ENCODE measurements around the gene GRIP1. TPM values are rescaled to one million over a fixed set of nuclear protein-coding genes. Genes with fewer than 3 reads are reported as not detected.

Gene GRIP1
- total RNA-seq, 2 experiments from 2014 or later: 0.53 to 2.4 TPM

DNA sequence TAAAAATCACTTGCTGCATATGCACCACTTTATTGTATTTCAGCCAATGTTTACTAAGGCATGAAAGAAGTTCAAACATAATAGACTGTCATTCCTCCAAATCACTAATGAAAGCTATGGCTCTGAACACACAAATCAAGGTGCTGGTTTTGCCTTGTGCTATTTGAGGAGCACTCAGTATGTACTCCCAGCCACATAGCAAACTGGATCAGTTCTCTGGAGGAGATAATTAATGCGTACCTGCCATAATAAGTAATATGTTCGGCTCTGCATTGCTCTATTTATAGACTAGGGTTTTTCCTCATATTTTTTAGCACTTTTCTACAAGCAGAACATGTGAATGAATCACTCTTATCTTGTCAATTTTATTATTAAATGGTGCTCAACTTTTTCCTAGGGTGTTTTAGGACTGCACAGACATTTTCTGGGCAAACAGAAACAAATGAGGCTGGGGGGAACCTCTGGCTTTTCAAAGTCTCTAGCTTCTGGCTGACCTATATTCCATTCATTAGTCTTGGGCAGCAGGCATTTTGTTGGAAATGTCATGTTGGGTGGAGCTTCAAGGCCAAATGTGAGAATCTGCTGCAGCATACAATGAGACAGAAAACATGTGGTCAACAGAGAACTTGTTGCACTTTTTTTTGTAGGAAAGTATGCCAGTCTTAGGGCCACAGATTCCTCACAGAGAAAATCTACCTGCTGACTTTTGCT, 88.4 kb downstream of the GRIP1 start:
- DNase-seq (no peak), ATAC-seq (no peak)
- H3K27ac Mint-ChIP-seq: no peak overlapping the region
- intact Hi-C loops (cut with DNase I, micrococcal nuclease): no loop called here
- no peaks in the 10 kb centered on the region for H3K36me3 Mint-ChIP-seq (ENCODE audit: low read depth)
- ChIA-PET POLR2A (no interaction called here), CTCF (no interaction called here)
- H3K4me1 Mint-ChIP-seq: no peaks in the 10 kb centered on the region
- H3K4me3 Mint-ChIP-seq: no peak overlapping the region
- H3K9me3 Mint-ChIP-seq (ENCODE audit: low read depth): no peaks in the 10 kb centered on the region
- H3K27me3 Mint-ChIP-seq: no peaks in the 10 kb centered on the region

DNA sequence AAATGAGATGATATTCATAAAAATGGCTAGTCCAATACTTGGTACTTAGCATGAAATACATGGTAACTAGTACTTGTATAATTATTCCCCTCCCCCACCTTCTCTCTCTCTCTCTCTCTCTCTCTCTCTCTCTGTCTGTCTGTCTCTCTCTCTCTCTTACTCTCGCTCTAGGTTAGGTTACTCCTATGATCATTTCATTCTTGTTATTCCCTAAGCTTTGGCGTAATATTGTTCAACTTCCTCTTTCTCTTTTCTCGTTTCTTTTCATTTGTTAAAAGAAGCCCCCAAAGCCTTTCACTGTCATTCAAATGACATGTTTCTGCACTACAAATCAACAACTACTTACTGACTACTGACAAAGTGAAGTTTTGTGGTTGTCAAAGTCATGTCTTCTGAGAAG, 89.8 kb downstream of the GRIP1 start:
- Mint-ChIP-seq H3K36me3 (ENCODE audit: low read depth) (no peaks in the 10 kb centered on the region), H3K27ac (no peak overlapping the region), H3K27me3 (no peaks in the 10 kb centered on the region), H3K9me3 (ENCODE audit: low read depth) (no peaks in the 10 kb centered on the region), H3K4me3 (no peak overlapping the region), H3K4me1 (no peaks in the 10 kb centered on the region)
- DNase-seq: no peak
- intact Hi-C loops (cut with DNase I, micrococcal nuclease): no loop called here
- no peak for ATAC-seq
- ChIA-PET CTCF (no interaction called here), POLR2A (no interaction called here)

DNA sequence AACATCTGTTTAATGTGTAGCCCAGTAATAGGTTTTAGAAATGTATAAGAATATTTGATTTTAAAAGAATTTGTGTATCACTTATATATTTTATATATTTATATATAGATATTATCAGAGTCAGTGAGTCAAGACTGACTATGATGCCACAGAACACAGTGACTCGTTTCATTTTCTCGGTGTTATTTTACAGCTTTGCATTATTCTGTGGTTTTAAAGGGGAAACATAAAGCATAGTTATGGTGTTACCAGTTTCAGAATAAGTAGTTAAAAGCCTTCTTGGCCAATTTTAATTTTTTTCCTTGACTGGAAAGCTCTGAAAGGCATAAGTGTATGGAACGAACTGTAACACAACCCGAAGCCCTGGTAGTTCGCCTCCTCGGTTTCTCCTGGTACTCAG, 91.0 kb downstream of the GRIP1 start:
- Mint-ChIP-seq H3K4me1 (no peaks in the 10 kb centered on the region), H3K4me3 (no peak overlapping the region), H3K27me3 (no peaks in the 10 kb centered on the region), H3K9me3 (ENCODE audit: low read depth) (no peaks in the 10 kb centered on the region), H3K36me3 (ENCODE audit: low read depth) (no peaks in the 10 kb centered on the region), H3K27ac (no peak overlapping the region)
- intact Hi-C loops (cut with DNase I, micrococcal nuclease): no loop called here
- ChIA-PET CTCF (interaction anchor here (0.7 kb wide), 1 partner anchor 11 kb away, joined by 3 read pairs; no protein-coding TSS in a partner anchor), POLR2A (no interaction called here)
- ATAC-seq (peak; percentile 71), DNase-seq (no peak)

DNA sequence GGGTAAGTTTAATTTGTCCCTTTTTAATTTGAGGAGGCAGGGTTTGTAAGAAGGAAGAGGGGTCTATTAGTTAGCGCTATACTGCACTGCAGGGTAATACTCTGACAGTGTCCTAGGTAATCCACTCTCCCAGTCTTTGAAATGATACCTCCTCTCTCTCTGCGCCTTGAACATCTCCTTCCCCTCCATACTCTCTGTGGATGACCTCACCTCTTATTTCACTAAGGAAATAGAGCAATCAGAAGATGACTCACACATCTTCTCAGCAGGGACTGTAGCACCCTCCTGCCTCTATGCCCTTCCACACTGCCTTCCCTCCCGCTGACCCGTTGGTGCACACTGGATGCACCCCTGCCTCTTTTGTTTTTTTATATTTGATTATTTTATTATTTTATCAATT, 94.2 kb downstream of the GRIP1 start:
- DNase-seq: no peak

DNA sequence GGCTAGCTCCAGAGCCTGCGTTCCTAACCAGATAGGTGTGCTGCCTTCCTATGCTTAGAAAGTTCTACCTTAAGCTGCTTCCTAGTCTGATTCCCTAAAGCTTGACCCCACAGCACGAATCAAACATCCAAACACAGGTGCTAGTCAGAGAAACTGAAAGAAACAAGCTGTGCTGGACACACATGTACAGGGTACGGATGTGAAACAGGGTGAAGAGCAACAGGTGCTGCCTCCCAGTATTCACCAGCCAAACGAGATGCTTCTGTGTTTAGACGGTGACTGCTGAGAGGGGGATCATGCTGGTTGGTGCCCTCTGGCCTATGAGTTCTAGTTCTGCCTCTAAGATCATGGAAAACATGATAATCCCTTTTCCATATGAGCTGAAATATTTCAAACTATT, 105.3 kb downstream of the GRIP1 start:
- no peak overlapping the region for H3K4me3 Mint-ChIP-seq
- POLR2A ChIA-PET: no interaction called here
- intact Hi-C loops (cut with DNase I, micrococcal nuclease): no loop called here
- ATAC-seq: no peak
- H3K36me3 Mint-ChIP-seq (ENCODE audit: low read depth): no peaks in the 10 kb centered on the region
- peaks cover 2% of the 10 kb centered on the region for H3K9me3 Mint-ChIP-seq (ENCODE audit: low read depth)
- no peak for DNase-seq
- H3K27me3 Mint-ChIP-seq: no peaks in the 10 kb centered on the region
- CTCF ChIA-PET: interaction anchor here (1.0 kb wide), 2 partner anchors 18 to 135 kb away, joined by 3 read pairs; no protein-coding TSS in a partner anchor
- H3K27ac Mint-ChIP-seq: no peak overlapping the region
- no peaks in the 10 kb centered on the region for H3K4me1 Mint-ChIP-seq

More for the DNA sequence above, 94.2 kb downstream of the GRIP1 start:
- no peak overlapping the region for H3K4me3 Mint-ChIP-seq
- no peaks in the 10 kb centered on the region for H3K9me3 Mint-ChIP-seq (ENCODE audit: low read depth)
- H3K27ac Mint-ChIP-seq: no peak overlapping the region
- no peaks in the 10 kb centered on the region for H3K27me3 Mint-ChIP-seq
- H3K36me3 Mint-ChIP-seq (ENCODE audit: low read depth): no peaks in the 10 kb centered on the region
- intact Hi-C loops (cut with DNase I, micrococcal nuclease): no loop called here
- no peaks in the 10 kb centered on the region for H3K4me1 Mint-ChIP-seq
- ATAC-seq: peak; percentile 30
- ChIA-PET CTCF (no interaction called here), POLR2A (no interaction called here)

DNA sequence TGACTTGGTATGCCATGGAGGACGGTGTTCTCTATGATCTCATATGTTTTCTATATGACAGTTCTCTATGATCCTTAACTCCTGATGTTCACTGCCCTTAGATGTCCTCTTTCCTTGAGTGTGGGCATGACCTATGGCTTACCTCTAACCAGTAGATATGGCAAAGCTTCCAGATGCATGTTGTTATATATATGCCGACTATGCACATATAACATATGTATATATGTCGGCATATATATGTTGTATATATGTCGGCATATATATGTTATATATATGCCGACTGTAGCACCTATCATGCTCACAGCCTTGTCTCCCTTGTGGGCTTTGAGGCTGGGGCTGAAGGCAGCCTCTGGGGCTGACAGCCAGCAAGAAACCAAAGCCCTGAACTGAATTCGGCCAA, 106.0 kb downstream of the GRIP1 start:
- ChIA-PET POLR2A (no interaction called here), CTCF (interaction anchor here (1.0 kb wide), 1 partner anchor 136 kb away, joined by 3 read pairs; no protein-coding TSS in a partner anchor)
- Mint-ChIP-seq H3K9me3 (ENCODE audit: low read depth) (peaks cover 2% of the 10 kb centered on the region), H3K4me3 (no peak overlapping the region), H3K27ac (no peak overlapping the region), H3K36me3 (ENCODE audit: low read depth) (no peaks in the 10 kb centered on the region), H3K4me1 (no peaks in the 10 kb centered on the region), H3K27me3 (no peaks in the 10 kb centered on the region)
- no peak for DNase-seq
- intact Hi-C loops (cut with DNase I, micrococcal nuclease): no loop called here
- ATAC-seq: no peak

DNA sequence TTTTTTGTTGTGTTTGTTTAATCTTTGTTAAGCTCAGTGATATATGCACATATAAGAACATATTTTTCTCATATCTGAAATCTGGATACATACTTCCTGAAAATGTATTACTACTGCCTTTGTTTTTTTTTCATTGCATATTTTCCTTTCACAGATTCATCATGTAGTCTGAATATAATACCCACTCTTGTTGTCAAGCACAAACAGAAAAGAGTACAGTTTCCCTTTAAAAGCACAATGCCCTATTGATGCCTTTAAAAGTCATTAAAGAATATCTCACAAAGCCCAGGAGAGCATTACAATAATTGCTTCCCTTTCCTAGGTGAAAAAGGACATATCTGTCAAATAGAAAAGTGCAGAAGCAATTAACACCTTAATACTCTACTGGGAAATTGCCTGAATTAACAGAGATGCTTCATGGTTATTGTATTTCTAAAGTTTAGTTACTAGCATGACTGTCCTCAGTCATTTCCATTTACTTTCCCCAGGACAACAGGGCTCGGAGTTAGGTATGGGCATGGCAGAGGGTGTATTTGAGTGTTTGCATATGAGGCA, 107.4 kb downstream of the GRIP1 start:
- H3K4me1 Mint-ChIP-seq: no peaks in the 10 kb centered on the region
- intact Hi-C loops (cut with DNase I, micrococcal nuclease): no loop called here
- H3K9me3 Mint-ChIP-seq (ENCODE audit: low read depth): peaks cover 4% of the 10 kb centered on the region
- ChIA-PET CTCF (no interaction called here), POLR2A (no interaction called here)
- peaks cover 2% of the 10 kb centered on the region for H3K27me3 Mint-ChIP-seq
- H3K27ac Mint-ChIP-seq: no peak overlapping the region
- H3K36me3 Mint-ChIP-seq (ENCODE audit: low read depth): no peaks in the 10 kb centered on the region
- no peak overlapping the region for H3K4me3 Mint-ChIP-seq
- DNase-seq (no peak), ATAC-seq (no peak)

DNA sequence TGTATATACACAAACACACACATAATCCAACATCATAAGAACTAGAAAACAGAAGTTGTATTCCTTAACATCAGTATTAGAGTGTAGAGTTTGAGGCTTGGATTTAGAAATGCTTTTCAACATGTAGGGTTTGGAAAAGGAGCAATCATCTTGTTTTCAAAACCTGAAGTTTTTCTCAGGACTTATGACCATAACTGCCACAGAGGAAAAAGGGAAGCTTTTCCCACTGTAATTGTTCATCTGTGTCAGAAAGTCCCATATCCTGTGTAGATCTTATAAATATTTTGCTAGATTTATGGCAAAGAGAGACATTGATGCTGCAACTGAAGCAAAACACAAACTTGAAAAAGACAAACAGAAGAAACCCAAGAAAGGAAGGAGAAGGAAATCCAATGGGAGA, 115.7 kb downstream of the GRIP1 start:
- no peaks in the 10 kb centered on the region for H3K36me3 Mint-ChIP-seq (ENCODE audit: low read depth)
- H3K27ac Mint-ChIP-seq: no peak overlapping the region
- intact Hi-C loops (cut with DNase I, micrococcal nuclease): no loop called here

DNA sequence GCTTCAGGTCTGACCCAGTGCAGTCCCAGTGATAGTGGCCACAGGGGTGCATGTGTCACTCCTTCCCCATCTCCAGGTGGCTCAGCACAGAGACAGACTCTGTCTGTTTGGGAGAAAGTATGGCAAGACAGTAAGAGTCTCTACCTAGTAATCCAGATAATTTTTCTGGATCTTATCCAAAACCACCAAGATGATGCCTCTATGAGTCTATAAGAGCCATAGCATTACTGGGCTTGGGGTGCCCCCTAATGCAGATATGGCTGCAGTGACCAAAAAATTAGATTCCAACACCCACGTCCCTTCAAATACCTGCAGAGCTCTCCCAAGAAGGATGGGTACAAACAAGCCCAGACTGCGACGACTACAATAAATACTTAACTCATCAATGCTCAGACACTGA, 123.8 kb downstream of the GRIP1 start:
- CTCF ChIA-PET: interaction anchor here (0.9 kb wide), 1 partner anchor 18 kb away, joined by 3 read pairs; no protein-coding TSS in a partner anchor
- Mint-ChIP-seq H3K36me3 (ENCODE audit: low read depth) (no peaks in the 10 kb centered on the region), H3K9me3 (ENCODE audit: low read depth) (peaks cover 9% of the 10 kb centered on the region), H3K4me3 (no peak overlapping the region), H3K4me1 (peaks cover 5% of the 10 kb centered on the region), H3K27me3 (peaks cover 7% of the 10 kb centered on the region), H3K27ac (no peak overlapping the region)
- DNase-seq (no peak), ATAC-seq (no peak)
- intact Hi-C loops (cut with DNase I, micrococcal nuclease): no loop called here
- POLR2A ChIA-PET: no interaction called here

More for the DNA sequence above, 115.7 kb downstream of the GRIP1 start:
- DNase-seq (no peak), ATAC-seq (no peak)
- ChIA-PET POLR2A (no interaction called here), CTCF (no interaction called here)
- H3K27me3 Mint-ChIP-seq: peaks cover 2% of the 10 kb centered on the region
- H3K4me3 Mint-ChIP-seq: no peak overlapping the region
- peaks cover 28% of the 10 kb centered on the region for H3K9me3 Mint-ChIP-seq (ENCODE audit: low read depth)
- H3K4me1 Mint-ChIP-seq: no peaks in the 10 kb centered on the region

DNA sequence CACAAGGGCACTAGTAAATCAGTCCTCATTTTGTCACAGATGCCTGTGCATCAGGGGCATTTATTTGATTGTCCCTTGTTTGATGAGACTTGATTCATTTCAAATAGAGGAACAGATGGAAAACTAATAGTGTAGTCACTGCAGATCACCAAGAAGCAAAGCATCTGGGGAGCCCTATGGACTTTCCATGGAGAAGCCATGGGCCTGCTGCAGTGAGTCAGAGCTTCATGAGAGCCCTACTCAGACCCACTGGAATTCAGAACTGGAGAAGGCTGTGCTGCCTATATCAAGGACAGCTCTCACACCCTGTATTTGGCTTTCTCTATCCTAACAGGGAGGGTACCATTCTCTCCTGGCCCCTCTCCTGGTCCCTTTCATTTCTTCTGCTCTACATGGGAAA, 126.2 kb downstream of the GRIP1 start:
- ATAC-seq (no peak), DNase-seq (no peak)
- ChIA-PET CTCF (no interaction called here), POLR2A (no interaction called here)
- peaks cover 2% of the 10 kb centered on the region for H3K9me3 Mint-ChIP-seq (ENCODE audit: low read depth)
- peaks cover 7% of the 10 kb centered on the region for H3K27me3 Mint-ChIP-seq
- intact Hi-C loops (cut with DNase I, micrococcal nuclease): no loop called here
- H3K4me3 Mint-ChIP-seq: no peak overlapping the region
- H3K27ac Mint-ChIP-seq: no peak overlapping the region
- H3K4me1 Mint-ChIP-seq: peaks cover 5% of the 10 kb centered on the region
- H3K36me3 Mint-ChIP-seq (ENCODE audit: low read depth): no peaks in the 10 kb centered on the region

DNA sequence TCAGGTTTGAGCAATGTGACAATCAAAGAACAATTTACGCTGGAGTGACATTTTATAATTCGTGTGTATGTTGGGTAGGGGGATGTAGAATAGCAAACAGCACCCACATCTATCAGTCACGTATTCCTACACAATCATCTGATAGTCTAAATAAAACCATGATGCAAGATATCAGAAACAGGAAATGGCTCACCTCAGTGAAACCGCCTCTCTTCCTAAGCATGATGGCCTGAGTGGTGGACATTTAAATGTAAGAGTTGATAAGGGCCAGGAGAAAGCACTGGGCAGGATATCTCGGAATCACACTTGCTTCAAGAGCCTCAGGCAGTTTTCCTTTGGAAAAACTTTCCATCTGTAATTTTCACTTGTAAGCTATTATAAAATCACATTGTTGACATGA, 128.2 kb downstream of the GRIP1 start:
- Mint-ChIP-seq H3K4me3 (no peak overlapping the region), H3K36me3 (ENCODE audit: low read depth) (no peaks in the 10 kb centered on the region), H3K27ac (no peak overlapping the region), H3K9me3 (ENCODE audit: low read depth) (no peaks in the 10 kb centered on the region), H3K27me3 (peaks cover 5% of the 10 kb centered on the region), H3K4me1 (no peaks in the 10 kb centered on the region)
- DNase-seq: no peak
- ATAC-seq: no peak
- CTCF ChIA-PET: no interaction called here
- intact Hi-C loops (cut with DNase I, micrococcal nuclease): no loop called here
- POLR2A ChIA-PET: no interaction called here

DNA sequence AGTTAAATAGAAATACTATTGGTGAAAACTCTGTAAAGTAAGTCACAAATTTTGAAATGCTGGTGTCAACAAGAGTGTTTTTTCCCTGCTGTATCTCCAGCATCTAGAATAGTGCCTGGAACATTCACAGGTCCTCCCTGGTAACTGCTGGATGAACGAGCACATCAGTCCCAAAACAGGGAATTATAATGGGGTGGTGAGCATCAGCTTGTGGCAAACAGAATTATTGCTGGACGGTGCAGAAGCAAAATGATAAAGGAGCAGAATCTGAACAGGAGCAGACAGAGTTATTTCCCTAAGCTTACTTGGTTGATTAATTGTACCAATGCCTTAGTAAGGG, 129.9 kb downstream of the GRIP1 start:
- CTCF ChIA-PET: interaction anchor here (0.8 to 1.2 kb wide), 2 partner anchors 26 to 160 kb away, joined by 3 read pairs; no protein-coding TSS in a partner anchor
- H3K4me1 Mint-ChIP-seq: no peaks in the 10 kb centered on the region

More for the DNA sequence above, 129.9 kb downstream of the GRIP1 start:
- intact Hi-C loops (cut with DNase I, micrococcal nuclease): no loop called here
- no peaks in the 10 kb centered on the region for H3K36me3 Mint-ChIP-seq (ENCODE audit: low read depth)
- no peak for DNase-seq
- ATAC-seq: no peak
- H3K27ac Mint-ChIP-seq: no peak overlapping the region
- POLR2A ChIA-PET: no interaction called here
- no peaks in the 10 kb centered on the region for H3K9me3 Mint-ChIP-seq (ENCODE audit: low read depth)
- no peaks in the 10 kb centered on the region for H3K27me3 Mint-ChIP-seq
- no peak overlapping the region for H3K4me3 Mint-ChIP-seq
